HG02763 (cell line): Measurements from ENCODE around the gene PDXK.

Experiments used
- ATAC-seq: cut with Tn5 transposase; IDR thresholded peaks from one replicate; pipeline ENCODE4 v1.9.1; 2021; ENCODE audit warnings: mild to moderate bottlenecking, moderate library complexity; ENCODE audit not compliant: unreplicated experiment

Gene PDXK

GRCh38 chr21:43721939-43722338 is 3.0 kb downstream of the PDXK start:
- no peak for ATAC-seq

- ATAC-seq, result no peak
Measured at GRCh38 chr21:43723648-43724047, 4.7 kb downstream of the PDXK start.

GRCh38 chr21:43726686-43727518 is 8.0 kb downstream of the PDXK start:
- ATAC-seq, result no peak

- no peak for ATAC-seq
Measured at GRCh38 chr21:43727519-43728153, 8.7 kb downstream of the PDXK start.

- no peak for ATAC-seq
Measured at GRCh38 chr21:43728154-43728466, 9.2 kb downstream of the PDXK start.

GRCh38 chr21:43728467-43729390 is 9.8 kb downstream of the PDXK start:
- ATAC-seq, result peak; percentile 66

GRCh38 chr21:43731476-43731875 is 12.5 kb downstream of the PDXK start:
- no peak for ATAC-seq

GRCh38 chr21:43731891-43732711 is 13.2 kb downstream of the PDXK start:
- ATAC-seq, result no peak

- no peak for ATAC-seq
Measured at GRCh38 chr21:43733060-43733459, 14.1 kb downstream of the PDXK start.

- no peak for ATAC-seq
Measured at GRCh38 chr21:43733529-43734071, 14.7 kb downstream of the PDXK start.

GRCh38 chr21:43734131-43734927 is 15.4 kb downstream of the PDXK start:
- ATAC-seq, result no peak

GRCh38 chr21:43734928-43735229 is 15.9 kb downstream of the PDXK start:
- ATAC-seq, result no peak

- no peak for ATAC-seq
Measured at GRCh38 chr21:43735236-43736091, 16.5 kb downstream of the PDXK start.

- no peak for ATAC-seq
Measured at GRCh38 chr21:43736224-43736883, 17.4 kb downstream of the PDXK start.

- no peak for ATAC-seq
Measured at GRCh38 chr21:43737158-43737950, 18.4 kb downstream of the PDXK start.

- ATAC-seq, result no peak
Measured at GRCh38 chr21:43739621-43740435, 20.9 kb downstream of the PDXK start.
